SU-DHL-6 (cell line): ENCODE results near the gene MAP3K4.

ENCODE experiments used
- H2AFZ ChIP-seq: fragments of 200-600 bp; sonication (generic); 2 replicates; pipeline ENCODE4 v1.6.1; 2014; ENCODE audit warnings: low read depth, mild to moderate bottlenecking, moderate library complexity, mixed read lengths, antibody characterized with exemption, low read length; ENCODE audit not compliant: severe bottlenecking
- H3F3A ChIP-seq: fragments of 200-600 bp; shearing (Covaris generic); 2 replicates; pipeline ENCODE4 v1.6.0; 2016; ENCODE audit warnings: antibody characterized with exemption, mild to moderate bottlenecking; ENCODE audit not compliant: insufficient read depth
- H3K27ac ChIP-seq: fragments of 200-600 bp; sonication (generic); 2 replicates; pipeline ENCODE4 v1.5.1; 2016; ENCODE audit warnings: low read depth, mild to moderate bottlenecking, low read length, moderate library complexity, mixed read lengths
- H3K27me3 ChIP-seq: fragments of 200-600 bp; sonication (generic), shearing (Covaris generic); 2 replicates; pipeline ENCODE4 v1.6.0; 2014; ENCODE audit warnings: mild to moderate bottlenecking, low read length
- H3K36me3 ChIP-seq: fragments of 200-600 bp; sonication (generic); 2 replicates; pipeline ENCODE4 v1.6.1; 2014; ENCODE audit warnings: mild to moderate bottlenecking, low read length, mixed read lengths
- H3K4me2 ChIP-seq: fragments of 300-600, 200-600 bp; shearing (Covaris generic), sonication (generic); 2 replicates; pipeline ENCODE4 v1.6.0; 2014; ENCODE audit warnings: low read length, low read depth, mild to moderate bottlenecking; ENCODE audit not compliant: poor library complexity, severe bottlenecking
- H3K4me3 ChIP-seq: fragments of 200-600 bp; sonication (generic); 2 replicates; pipeline ENCODE4 v1.5.1; 2014; ENCODE audit warnings: antibody characterized with exemption, low read length, mild to moderate bottlenecking, mixed read lengths; ENCODE audit not compliant: insufficient read depth, poor library complexity, severe bottlenecking
- H3K79me2 ChIP-seq: fragments of 200-600 bp; sonication (generic); 2 replicates; pipeline ENCODE4 v1.6.1; 2014; ENCODE audit warnings: mild to moderate bottlenecking, low read length, moderate library complexity; ENCODE audit not compliant: insufficient read depth
- H3K9ac ChIP-seq: fragments of 200-600 bp; sonication (generic); 2 replicates; pipeline ENCODE4 v1.7.0; 2014; ENCODE audit warnings: mild to moderate bottlenecking, low read length
- H3K9me2 ChIP-seq: fragments of 200-600 bp; sonication (generic); replicated peaks from 2 replicates; pipeline ENCODE4 v1.6.1; 2014; ENCODE audit warnings: low read length; ENCODE audit not compliant: insufficient read depth
- H3K9me3 ChIP-seq: fragments of 200-600 bp; sonication (generic); 2 replicates; pipeline ENCODE4 v1.6.1; 2014; ENCODE audit warnings: low read length, mixed read lengths; ENCODE audit not compliant: insufficient read depth
- H4K20me1 ChIP-seq: fragments of 200-600 bp; sonication (generic); 2 replicates; pipeline ENCODE4 v1.6.1; 2014; ENCODE audit warnings: low read depth, mild to moderate bottlenecking, antibody characterized with exemption, low read length, moderate library complexity, mixed read lengths
- CTCF ChIP-seq: fragments of 200-600 bp; sonication (generic); IDR thresholded peaks from one replicate; pipeline ENCODE4 v1.5.1; 2017; ENCODE audit warnings: antibody characterized with exemption, mild to moderate bottlenecking, low read length, moderate library complexity; ENCODE audit not compliant: insufficient read depth, poor library complexity, severe bottlenecking
- EZH2phosphoT487 ChIP-seq: fragments of 200-600 bp; sonication (generic), shearing (Covaris generic); conservative IDR thresholded peaks from 2 replicates; pipeline ENCODE4 v1.6.1; 2018; ENCODE audit warnings: mild to moderate bottlenecking, antibody characterized with exemption, low read length, moderate library complexity, mixed read lengths

The MAP3K4 gene

DNA sequence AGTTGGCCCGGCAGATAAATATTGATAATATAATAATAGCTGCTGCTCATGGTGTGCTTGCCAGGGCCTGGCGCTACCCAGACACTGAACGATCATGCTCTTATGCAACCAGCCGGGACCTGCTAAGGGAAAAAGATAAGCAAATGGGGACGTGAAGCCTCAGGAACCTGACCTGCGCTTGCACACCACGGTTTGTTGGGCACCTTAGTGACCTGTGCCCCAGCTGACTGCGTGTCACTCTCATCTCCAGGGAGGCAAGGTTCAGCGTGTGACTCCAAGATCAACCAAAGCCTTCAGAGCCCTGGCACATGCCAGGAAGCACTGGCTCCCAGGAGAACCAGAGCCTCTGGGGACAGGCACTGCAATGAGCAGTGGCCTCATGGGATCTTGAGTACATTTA lies 171.2 kb downstream of the MAP3K4 start:
- H2AFZ ChIP-seq = no peak overlapping the region
- H3K27ac ChIP-seq = no peak overlapping the region
- H3K9me2 ChIP-seq = no peaks in the 10 kb centered on the region
- no peak for TF ChIP-seq CTCF
- no peak for TF ChIP-seq EZH2phosphoT487
- no peaks in the 10 kb centered on the region for H4K20me1 ChIP-seq
- H3K9me3 ChIP-seq = no peaks in the 10 kb centered on the region
- H3K9ac ChIP-seq = no peak overlapping the region
- no peaks in the 10 kb centered on the region for H3K36me3 ChIP-seq
- no peak overlapping the region for H3K4me3 ChIP-seq
- no peaks in the 10 kb centered on the region for H3F3A ChIP-seq
- no peak overlapping the region for H3K4me2 ChIP-seq
- H3K79me2 ChIP-seq = no peaks in the 10 kb centered on the region
- no peaks in the 10 kb centered on the region for H3K27me3 ChIP-seq

GRCh38 chr6:161163466-161164181 lies 172.1 kb downstream of the MAP3K4 start:
- Histone ChIP-seq H3K9me2 (no peaks in the 10 kb centered on the region), H3K4me2 (no peak overlapping the region), H3K27me3 (no peaks in the 10 kb centered on the region), H3K36me3 (no peaks in the 10 kb centered on the region), H3K27ac (no peak overlapping the region), H3K4me3 (no peak overlapping the region), H3K9ac (no peak overlapping the region), H2AFZ (no peak overlapping the region), H4K20me1 (no peaks in the 10 kb centered on the region), H3F3A (no peaks in the 10 kb centered on the region), H3K79me2 (no peaks in the 10 kb centered on the region), H3K9me3 (no peaks in the 10 kb centered on the region)
- TF ChIP-seq EZH2phosphoT487 (no peak), CTCF (no peak)

- no peak for TF ChIP-seq EZH2phosphoT487
- no peaks in the 10 kb centered on the region for H3K9me3 ChIP-seq
- H3F3A ChIP-seq = no peaks in the 10 kb centered on the region
- H3K36me3 ChIP-seq = no peaks in the 10 kb centered on the region
- H3K4me3 ChIP-seq = no peak overlapping the region
- H3K9me2 ChIP-seq = no peaks in the 10 kb centered on the region
- H4K20me1 ChIP-seq = no peaks in the 10 kb centered on the region
- H3K79me2 ChIP-seq = no peaks in the 10 kb centered on the region
- H2AFZ ChIP-seq = no peak overlapping the region
- no peak overlapping the region for H3K27ac ChIP-seq
- H3K27me3 ChIP-seq = no peaks in the 10 kb centered on the region
- no peak overlapping the region for H3K9ac ChIP-seq
- H3K4me2 ChIP-seq = no peak overlapping the region
These were observed 172.6 kb downstream of the MAP3K4 start for GRCh38 chr6:161164182-161164625.

GRCh38 chr6:161166176-161166575 lies 174.6 kb downstream of the MAP3K4 start:
- no peaks in the 10 kb centered on the region for H3K36me3 ChIP-seq
- TF ChIP-seq EZH2phosphoT487 = no peak
- no peaks in the 10 kb centered on the region for H4K20me1 ChIP-seq
- no peak overlapping the region for H3K9ac ChIP-seq
- H3K4me3 ChIP-seq = no peak overlapping the region
- H3F3A ChIP-seq = 0 out of 2 replicates have a peak, but pooled peaks cover 8% of the 10 kb centered on the region
- H2AFZ ChIP-seq = no peak overlapping the region
- H3K9me2 ChIP-seq = no peaks in the 10 kb centered on the region
- no peak overlapping the region for H3K27ac ChIP-seq
- no peaks in the 10 kb centered on the region for H3K9me3 ChIP-seq
- no peaks in the 10 kb centered on the region for H3K79me2 ChIP-seq
- H3K4me2 ChIP-seq = no peak overlapping the region
- H3K27me3 ChIP-seq = no peaks in the 10 kb centered on the region
